ENCODE data around the gene AP3D1. TPM values are rescaled to one million over a fixed set of nuclear protein-coding genes. Genes with fewer than 3 reads are reported as not detected.

AP3D1 gene
- total and polyA plus RNA-seq, 2 donors (not counting 3 experiments of a cell fraction or from before 2014, with no cell fraction given): 130 to 137 TPM

DNA sequence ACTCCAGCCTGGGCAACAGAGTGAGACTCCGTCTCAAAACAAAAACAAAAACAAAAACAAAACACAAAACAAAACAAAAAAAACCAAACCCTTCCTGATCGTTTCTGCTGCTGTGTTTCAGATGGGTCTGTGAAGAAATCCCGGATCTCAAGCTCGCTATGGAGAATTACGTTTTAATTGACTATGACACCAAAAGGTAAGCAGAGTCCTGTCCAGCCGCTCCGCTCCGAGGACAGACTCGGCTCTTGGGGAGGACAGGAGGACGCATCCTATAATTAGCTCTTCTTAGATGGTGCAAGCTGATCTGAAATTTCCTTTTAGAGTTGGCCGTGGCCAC, 34.3 kb upstream of the AP3D1 start:
- Histone ChIP-seq H3K9ac (replicated peaks; ENCODE audit: extremely low read depth, insufficient read depth, low read length) (no peak overlapping the region), H3K4me2 (ENCODE audit: insufficient read depth, low read length) (no peak overlapping the region), H3K36me3 (ENCODE audit: control insufficient read depth in 2 of 2, extremely low read depth in 1 of 2, insufficient read depth in 2 of 2, low read length in 2 of 2) (peaks cover 2 to 39% of the 10 kb centered on the region in 2 experiments), H3K27me3 (ENCODE audit: control insufficient read depth in 2 of 2, insufficient read depth in 2 of 2, low read length in 2 of 2) (no peaks in the 10 kb centered on the region), H3K9me1 (replicated peaks; ENCODE audit: control insufficient read depth, extremely low read depth, insufficient read depth, low read length) (no peaks in the 10 kb centered on the region), H3K4me3 (replicated peaks in 1 of 3; ENCODE audit: insufficient read depth in 1 of 3, low read depth in 1 of 3, low read length in 3 of 3) (no peak overlapping the region), H2AFZ (ENCODE audit: low read depth, low read length) (no peak overlapping the region), H3K79me2 (ENCODE audit: control insufficient read depth, insufficient read depth, low read length) (peaks cover 49% of the 10 kb centered on the region), H3K4me1 (ENCODE audit: control insufficient read depth, extremely low read depth, insufficient read depth, low read length) (peaks cover 10% of the 10 kb centered on the region), H3K27ac (ENCODE audit: insufficient read depth, low read depth, low read length) (peak overlapping the region; percentile 13), H4K20me1 (replicated peaks; ENCODE audit: control insufficient read depth, extremely low read depth, insufficient read depth, low read length) (no peaks in the 10 kb centered on the region), H3K9me3 (replicated peaks; ENCODE audit: control insufficient read depth, insufficient read depth, low read length) (no peaks in the 10 kb centered on the region)
- dilution Hi-C loops (cut with MboI; ENCODE audit: extremely low pct_ligation_motif_present, low sequenced_read_pairs) (no loop called here), intact Hi-C loops (cut with micrococcal nuclease) (loop anchor here (1.0 kb wide), 1 partner anchor 18 kb away; no protein-coding TSS in a partner anchor)
- no peak for TF ChIP-seq FOS (IDR thresholded peaks at IDR 0.05; ENCODE audit: borderline replicate concordance, insufficient read depth, low read length)
- BruUV-seq (replicated peaks): no TSS peak
- ChIA-PET POLR2A (no interaction called here), CTCF (interaction anchor here (1.1 to 1.6 kb wide), 2 partner anchors 9 to 30 kb away, joined by 3 to 13 read pairs; no protein-coding TSS in a partner anchor)
- no peak for FAIRE-seq
- DNase-seq (ENCODE audit: low read depth, low spot score): no peak

DNA sequence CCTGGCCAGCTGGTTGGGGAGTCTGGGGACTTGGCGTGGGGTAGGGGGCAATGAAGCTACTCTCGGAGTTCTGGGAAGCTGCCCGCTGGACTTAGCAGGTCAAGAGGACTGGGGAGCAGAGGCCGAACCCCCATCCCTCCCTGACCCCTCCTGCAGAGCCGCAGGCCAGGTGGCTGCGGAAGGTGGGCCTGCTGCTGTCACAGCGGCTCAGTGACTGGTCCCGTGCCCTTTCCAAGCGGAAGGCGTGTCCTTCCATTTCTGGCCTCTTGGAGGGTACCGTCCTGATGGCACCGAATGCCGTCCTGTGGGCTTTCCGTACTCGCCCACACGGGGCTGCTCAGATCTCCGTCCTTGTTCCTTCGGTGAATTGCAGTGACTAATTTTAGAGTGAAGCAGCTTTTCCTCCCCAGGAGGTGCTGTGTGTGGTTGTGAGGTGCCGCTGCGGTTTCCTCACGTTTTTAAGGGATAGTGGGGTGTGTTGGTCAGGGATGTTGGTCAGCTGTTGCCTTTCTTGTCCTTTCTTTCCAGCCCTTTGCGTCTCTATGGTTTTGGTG, 33.1 kb upstream of the AP3D1 start:
- intact Hi-C loops (cut with micrococcal nuclease) (no loop called here), dilution Hi-C loops (cut with MboI; ENCODE audit: extremely low pct_ligation_motif_present, low sequenced_read_pairs) (no loop called here)
- no TSS peak for BruUV-seq (replicated peaks)
- Histone ChIP-seq H3K79me2 (ENCODE audit: control insufficient read depth, insufficient read depth, low read length) (peaks cover 61% of the 10 kb centered on the region), H2AFZ (ENCODE audit: low read depth, low read length) (no peak overlapping the region), H3K4me2 (ENCODE audit: insufficient read depth, low read length) (no peak overlapping the region), H3K27ac (ENCODE audit: insufficient read depth, low read depth, low read length) (no peak overlapping the region), H3K9me3 (replicated peaks; ENCODE audit: control insufficient read depth, insufficient read depth, low read length) (no peaks in the 10 kb centered on the region), H3K9ac (replicated peaks; ENCODE audit: extremely low read depth, insufficient read depth, low read length) (no peak overlapping the region), H3K36me3 (ENCODE audit: control insufficient read depth in 2 of 2, extremely low read depth in 1 of 2, insufficient read depth in 2 of 2, low read length in 2 of 2) (peaks cover 2 to 30% of the 10 kb centered on the region in 2 experiments), H3K4me1 (ENCODE audit: control insufficient read depth, extremely low read depth, insufficient read depth, low read length) (peaks cover 10% of the 10 kb centered on the region), H3K9me1 (replicated peaks; ENCODE audit: control insufficient read depth, extremely low read depth, insufficient read depth, low read length) (no peaks in the 10 kb centered on the region), H3K27me3 (ENCODE audit: control insufficient read depth in 2 of 2, insufficient read depth in 2 of 2, low read length in 2 of 2) (no peaks in the 10 kb centered on the region), H4K20me1 (replicated peaks; ENCODE audit: control insufficient read depth, extremely low read depth, insufficient read depth, low read length) (no peaks in the 10 kb centered on the region), H3K4me3 (replicated peaks in 1 of 3; ENCODE audit: insufficient read depth in 1 of 3, low read depth in 1 of 3, low read length in 3 of 3) (no peak overlapping the region)
- TF ChIP-seq EZH2 (IDR thresholded peaks at IDR 0.05; ENCODE audit: borderline replicate concordance, low read depth, low read length, severe bottlenecking) (no peak), FOS (IDR thresholded peaks at IDR 0.05; ENCODE audit: borderline replicate concordance, insufficient read depth, low read length) (no peak), JUN (IDR thresholded peaks at IDR 0.05; ENCODE audit: borderline replicate concordance, insufficient read depth, insufficient read length, low read depth) (no peak), MYC (IDR thresholded peaks at IDR 0.05; ENCODE audit: low read depth, low read length) (no peak), POLR2AphosphoS5 (IDR thresholded peaks at IDR 0.05; ENCODE audit: insufficient read depth, low read depth, low read length) (no peak), GATA2 (IDR thresholded peaks at IDR 0.05; ENCODE audit: insufficient read depth, insufficient read length, low read depth, low read length) (no peak), POLR2A (IDR thresholded peaks at IDR 0.05; ENCODE audit: low read depth, low read length) (no peak)
- TF ChIP-seq, protein P1, sequence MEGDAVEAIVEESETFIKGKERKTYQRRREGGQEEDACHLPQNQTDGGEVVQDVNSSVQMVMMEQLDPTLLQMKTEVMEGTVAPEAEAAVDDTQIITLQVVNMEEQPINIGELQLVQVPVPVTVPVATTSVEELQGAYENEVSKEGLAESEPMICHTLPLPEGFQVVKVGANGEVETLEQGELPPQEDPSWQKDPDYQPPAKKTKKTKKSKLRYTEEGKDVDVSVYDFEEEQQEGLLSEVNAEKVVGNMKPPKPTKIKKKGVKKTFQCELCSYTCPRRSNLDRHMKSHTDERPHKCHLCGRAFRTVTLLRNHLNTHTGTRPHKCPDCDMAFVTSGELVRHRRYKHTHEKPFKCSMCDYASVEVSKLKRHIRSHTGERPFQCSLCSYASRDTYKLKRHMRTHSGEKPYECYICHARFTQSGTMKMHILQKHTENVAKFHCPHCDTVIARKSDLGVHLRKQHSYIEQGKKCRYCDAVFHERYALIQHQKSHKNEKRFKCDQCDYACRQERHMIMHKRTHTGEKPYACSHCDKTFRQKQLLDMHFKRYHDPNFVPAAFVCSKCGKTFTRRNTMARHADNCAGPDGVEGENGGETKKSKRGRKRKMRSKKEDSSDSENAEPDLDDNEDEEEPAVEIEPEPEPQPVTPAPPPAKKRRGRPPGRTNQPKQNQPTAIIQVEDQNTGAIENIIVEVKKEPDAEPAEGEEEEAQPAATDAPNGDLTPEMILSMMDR (IDR thresholded peaks at IDR 0.05; ENCODE audit: extremely low read depth in 1 of 2, insufficient read depth in 1 of 2, low read depth in 1 of 2, low read length in 2 of 2): no peak
- TF ChIP-seq, protein P2, sequence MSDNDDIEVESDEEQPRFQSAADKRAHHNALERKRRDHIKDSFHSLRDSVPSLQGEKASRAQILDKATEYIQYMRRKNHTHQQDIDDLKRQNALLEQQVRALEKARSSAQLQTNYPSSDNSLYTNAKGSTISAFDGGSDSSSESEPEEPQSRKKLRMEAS (IDR thresholded peaks at IDR 0.05; ENCODE audit: insufficient read depth, insufficient read length): no peak
- ChIA-PET POLR2A (no interaction called here), CTCF (interaction anchor here (1.2 kb wide), 1 partner anchor 15 kb away, joined by 5 read pairs; no protein-coding TSS in a partner anchor)
- no peak for FAIRE-seq
- DNase-seq (ENCODE audit: low read depth, low spot score): no peak

Data from endothelial cell of umbilical vein (primary cell).